GM19468 (cell line): ENCODE results near the gene NKIRAS2.

Experiments used
- ATAC-seq: cut with Tn5 transposase; IDR thresholded peaks from one replicate; pipeline ENCODE4 v1.9.1; 2021; ENCODE audit warnings: mild to moderate bottlenecking, moderate library complexity, moderate number of reproducible peaks; ENCODE audit not compliant: unreplicated experiment; ENCODE audit errors: extremely low read depth

Gene NKIRAS2

GRCh38 chr17:42019509-42020404 is at the start of gene NKIRAS2:
TSS of gene NKIRAS2 (plus strand) at chr17:42020090. CDS start at chr17:42021578, 1,488 bp downstream.
- ATAC-seq = no peak

- no peak for ATAC-seq
These were observed 49.0 kb upstream of the NKIRAS2 start for GRCh38 chr17:41970901-41971331.

- no peak for ATAC-seq
These were observed 48.0 kb upstream of the NKIRAS2 start for GRCh38 chr17:41971721-41972523.

- no peak for ATAC-seq
These were observed 47.1 kb upstream of the NKIRAS2 start for GRCh38 chr17:41972571-41973407.

- no peak for ATAC-seq
These were observed 46.5 kb upstream of the NKIRAS2 start for GRCh38 chr17:41973408-41973811.

GRCh38 chr17:41974031-41974430 is 45.9 kb upstream of the NKIRAS2 start:
- no peak for ATAC-seq

GRCh38 chr17:41974658-41975057 is 45.2 kb upstream of the NKIRAS2 start:
- no peak for ATAC-seq

- ATAC-seq = no peak
These were observed 44.5 kb upstream of the NKIRAS2 start for GRCh38 chr17:41975099-41976083.

GRCh38 chr17:41976142-41976768 is 43.6 kb upstream of the NKIRAS2 start:
- ATAC-seq = no peak

- no peak for ATAC-seq
These were observed 41.9 kb upstream of the NKIRAS2 start for GRCh38 chr17:41977991-41978390.

- no peak for ATAC-seq
These were observed 37.7 kb upstream of the NKIRAS2 start for GRCh38 chr17:41982026-41982760.

GRCh38 chr17:41984454-41984853 is 35.4 kb upstream of the NKIRAS2 start:
- no peak for ATAC-seq

GRCh38 chr17:41985919-41986318 is 34.0 kb upstream of the NKIRAS2 start:
- no peak for ATAC-seq

- ATAC-seq = no peak
These were observed 33.3 kb upstream of the NKIRAS2 start for GRCh38 chr17:41986634-41987033.

- ATAC-seq = no peak
These were observed 32.2 kb upstream of the NKIRAS2 start for GRCh38 chr17:41987642-41988041.

GRCh38 chr17:41988418-41988817 is 31.5 kb upstream of the NKIRAS2 start:
- ATAC-seq = no peak

GRCh38 chr17:41989702-41990419 is 30.0 kb upstream of the NKIRAS2 start:
- no peak for ATAC-seq
